KMS-11 (cell line): ENCODE results near the gene BPIFB6.

ENCODE experiments used
- H2AFZ ChIP-seq: fragments of 200-600 bp; sonication (generic); 2 replicates; pipeline ENCODE4 v1.6.1; 2016; ENCODE audit warnings: antibody characterized with exemption, mixed run types, low read depth
- H3K27ac ChIP-seq: fragments of 200-600 bp; sonication (generic); 2 replicates; pipeline ENCODE4 v1.6.1; 2016; ENCODE audit warnings: mild to moderate bottlenecking, mixed run types
- H3K27me3 ChIP-seq: fragments of 200-600 bp; sonication (generic); 2 replicates; pipeline ENCODE4 v1.6.1; 2017; ENCODE audit warnings: mild to moderate bottlenecking, low read depth, mixed run types, moderate library complexity; ENCODE audit not compliant: insufficient read depth
- H3K36me3 ChIP-seq: fragments of 200-600 bp; sonication (generic); 2 replicates; pipeline ENCODE4 v1.6.1; 2017; ENCODE audit warnings: mild to moderate bottlenecking, mixed run types; ENCODE audit not compliant: insufficient read depth
- H3K4me1 ChIP-seq: fragments of 200-600 bp; sonication (generic); 2 replicates; pipeline ENCODE4 v1.6.1; 2016; ENCODE audit warnings: mild to moderate bottlenecking, low read depth, mixed run types; ENCODE audit not compliant: poor library complexity, severe bottlenecking
- H3K4me2 ChIP-seq: fragments of 200-600 bp; sonication (generic); 2 replicates; pipeline ENCODE4 v1.7.0; 2016; ENCODE audit warnings: mild to moderate bottlenecking, mixed run types
- H3K4me3 ChIP-seq: fragments of 200-600 bp; sonication (generic); IDR thresholded peaks from 2 replicates; pipeline ENCODE4 v1.6.1; 2017; ENCODE audit warnings: low read depth, low read length, mixed read lengths; ENCODE audit not compliant: insufficient read depth
- H3K79me2 ChIP-seq: fragments of 200-600 bp; sonication (generic); 2 replicates; pipeline ENCODE4 v1.6.1; 2016; ENCODE audit warnings: low read depth, mixed run types; ENCODE audit not compliant: insufficient read depth
- H3K9ac ChIP-seq: fragments of 200-600 bp; sonication (generic); 2 replicates; pipeline ENCODE4 v1.6.1; 2016; ENCODE audit warnings: mild to moderate bottlenecking, mixed run types
- H4K20me1 ChIP-seq: fragments of 200-600 bp; sonication (generic); 2 replicates; pipeline ENCODE4 v1.6.1; 2016; ENCODE audit warnings: mild to moderate bottlenecking, mixed run types; ENCODE audit not compliant: insufficient read depth
- CTCF ChIP-seq: fragments of 200-600 bp; sonication (generic); conservative IDR thresholded peaks from 2 replicates; pipeline ENCODE4 v1.6.1; 2017; ENCODE audit warnings: low read depth, mild to moderate bottlenecking, antibody characterized with exemption, low read length, moderate library complexity, mixed read lengths

The BPIFB6 gene

GRCh38 chr20:33093074-33093473 is 61.6 kb downstream of the BPIFB6 start:
- H3K4me1 ChIP-seq, result peaks cover 4% of the 10 kb centered on the region
- H3K27ac ChIP-seq, result no peak overlapping the region
- no peak overlapping the region for H3K9ac ChIP-seq
- no peak overlapping the region for H2AFZ ChIP-seq
- H3K79me2 ChIP-seq, result no peaks in the 10 kb centered on the region
- no peak for TF ChIP-seq CTCF
- no peaks in the 10 kb centered on the region for H4K20me1 ChIP-seq
- no peaks in the 10 kb centered on the region for H3K36me3 ChIP-seq
- H3K4me3 ChIP-seq, result no peak overlapping the region
- no peaks in the 10 kb centered on the region for H3K27me3 ChIP-seq
- H3K4me2 ChIP-seq, result no peak overlapping the region

GRCh38 chr20:33093582-33093981 is 62.1 kb downstream of the BPIFB6 start:
- H3K4me1 ChIP-seq, result peaks cover 4% of the 10 kb centered on the region
- no peak for TF ChIP-seq CTCF
- no peaks in the 10 kb centered on the region for H3K36me3 ChIP-seq
- H2AFZ ChIP-seq, result no peak overlapping the region
- H3K4me2 ChIP-seq, result no peak overlapping the region
- H3K27ac ChIP-seq, result no peak overlapping the region
- no peak overlapping the region for H3K4me3 ChIP-seq
- H3K79me2 ChIP-seq, result no peaks in the 10 kb centered on the region
- no peaks in the 10 kb centered on the region for H3K27me3 ChIP-seq
- H3K9ac ChIP-seq, result no peak overlapping the region
- no peaks in the 10 kb centered on the region for H4K20me1 ChIP-seq
